Measurements from ENCODE around the gene SMTNL2.
"Not testable (repeated sequence)": the region's sequence is repeated elsewhere in the genome, so short reads cannot be mapped to it uniquely, and the experiment has no call there.

The SMTNL2 gene

DNA sequence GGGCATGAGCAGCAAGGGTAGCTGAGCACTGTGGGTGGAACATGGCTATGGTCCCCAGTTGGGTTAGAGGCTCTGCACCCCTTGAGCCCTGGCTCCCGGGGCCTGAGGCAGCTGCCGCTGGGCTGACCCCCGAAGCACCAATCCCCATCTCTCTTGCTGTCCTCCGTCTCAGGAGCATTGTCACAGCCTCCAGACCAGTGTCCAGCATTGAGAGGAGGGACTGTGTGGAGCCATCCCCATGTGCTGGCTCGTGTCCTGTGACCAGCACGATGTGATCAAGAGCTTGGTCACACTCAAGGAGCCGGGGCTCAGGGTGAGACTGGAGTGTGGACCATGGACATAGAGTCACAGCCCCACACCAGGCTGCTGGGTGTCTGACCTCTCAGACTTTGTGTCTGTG lies 2.9 kb downstream of the SMTNL2 start:
- DNase-seq = no peak

DNA sequence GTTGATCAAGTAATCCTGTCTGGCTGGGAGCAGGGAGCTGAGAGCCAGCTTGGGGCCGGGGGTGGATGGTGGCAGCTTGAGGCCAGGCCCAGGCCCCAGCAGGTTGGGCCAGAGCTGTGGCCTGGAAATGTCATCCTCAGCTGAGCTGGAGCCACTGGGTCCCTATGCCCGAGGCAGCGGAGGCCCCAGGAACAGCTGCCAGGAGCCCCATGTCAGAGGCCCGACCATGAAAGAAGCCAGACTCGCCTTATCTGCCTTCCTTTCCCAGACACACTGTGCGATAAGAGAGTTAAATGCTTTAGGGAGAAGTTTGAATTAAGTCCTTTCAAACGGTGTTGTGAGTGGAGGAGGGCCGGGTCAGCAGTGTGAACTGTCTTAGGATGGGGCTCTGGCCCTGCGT lies 3.5 kb downstream of the SMTNL2 start:
- no peak for DNase-seq

DNA sequence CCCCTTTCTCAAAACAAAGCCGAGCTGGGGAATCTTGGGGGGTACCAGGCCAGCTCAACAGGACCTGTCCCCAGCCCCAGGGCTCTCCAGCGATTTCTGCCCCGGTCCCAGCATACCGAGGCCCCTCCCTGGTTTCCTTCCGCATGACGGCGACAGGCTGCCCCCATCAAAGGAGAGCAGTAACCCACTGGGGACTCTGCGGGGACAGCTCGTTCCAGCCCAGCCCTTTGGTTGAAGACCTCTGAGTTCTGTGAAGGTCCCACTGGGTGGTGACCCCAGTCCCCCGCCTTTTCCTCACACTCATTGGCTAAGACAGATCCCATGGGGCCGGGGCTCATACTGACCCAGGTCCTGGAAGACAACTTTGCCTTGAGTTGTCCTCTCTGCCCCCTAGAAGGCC lies 4.1 kb downstream of the SMTNL2 start:
- DNase-seq = no peak

DNA sequence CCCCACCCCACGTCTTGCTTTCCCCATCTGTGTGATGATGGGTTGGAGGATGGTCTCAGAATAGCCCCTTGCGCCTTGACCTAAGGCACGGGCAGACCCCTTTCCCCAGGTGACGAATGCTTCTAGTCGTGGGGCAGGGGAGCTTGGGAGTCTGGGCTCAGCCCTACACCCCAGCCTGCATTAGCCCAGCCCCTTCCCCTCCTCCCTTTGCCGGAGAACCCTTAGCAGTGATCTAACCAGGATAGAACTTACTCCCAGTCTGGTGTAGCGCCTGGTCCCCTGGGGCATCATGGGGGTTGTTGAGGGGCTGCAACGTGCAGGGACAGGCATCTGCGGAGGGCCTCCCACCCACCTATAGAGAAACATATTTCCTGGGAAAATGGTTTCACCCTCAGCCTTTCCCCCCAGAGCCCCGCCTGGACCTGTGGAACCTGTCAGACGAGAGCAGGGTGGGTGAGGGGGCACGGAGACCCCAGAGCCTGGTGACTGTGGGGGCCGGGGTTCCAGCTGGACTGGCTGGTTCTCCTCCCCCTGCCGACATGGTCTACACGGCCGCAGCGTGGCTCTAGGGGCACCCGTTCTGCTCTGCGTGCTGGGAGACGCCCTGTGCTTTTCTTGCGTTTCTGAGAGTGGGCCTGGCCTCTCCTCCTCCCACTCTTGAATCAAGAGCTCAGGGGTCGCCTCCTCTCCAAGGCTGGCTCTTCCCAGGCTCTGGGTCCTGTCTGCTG lies 4.7 kb downstream of the SMTNL2 start:
- DNase-seq = no peak

DNA sequence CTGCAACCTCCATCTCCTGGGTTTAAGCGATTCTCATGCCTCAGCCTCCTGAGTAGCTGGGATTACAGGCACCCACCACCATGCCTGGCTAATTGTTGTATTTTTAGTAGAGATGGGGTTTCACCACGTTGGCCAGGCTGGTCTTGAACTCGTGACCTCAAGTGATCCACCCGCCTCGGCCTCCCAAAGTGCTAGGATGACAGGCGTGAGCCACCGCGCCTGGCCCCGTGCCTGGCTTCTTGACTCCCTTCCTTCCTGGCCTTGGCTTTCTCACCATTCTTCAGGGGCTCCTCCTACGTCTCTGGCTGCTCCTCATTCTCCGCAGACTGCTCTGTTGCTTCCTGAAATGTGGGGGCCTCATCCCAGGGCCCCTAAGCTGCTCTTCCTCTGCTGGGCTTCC lies 5.7 kb downstream of the SMTNL2 start:
- not testable (repeated sequence) for DNase-seq

DNA sequence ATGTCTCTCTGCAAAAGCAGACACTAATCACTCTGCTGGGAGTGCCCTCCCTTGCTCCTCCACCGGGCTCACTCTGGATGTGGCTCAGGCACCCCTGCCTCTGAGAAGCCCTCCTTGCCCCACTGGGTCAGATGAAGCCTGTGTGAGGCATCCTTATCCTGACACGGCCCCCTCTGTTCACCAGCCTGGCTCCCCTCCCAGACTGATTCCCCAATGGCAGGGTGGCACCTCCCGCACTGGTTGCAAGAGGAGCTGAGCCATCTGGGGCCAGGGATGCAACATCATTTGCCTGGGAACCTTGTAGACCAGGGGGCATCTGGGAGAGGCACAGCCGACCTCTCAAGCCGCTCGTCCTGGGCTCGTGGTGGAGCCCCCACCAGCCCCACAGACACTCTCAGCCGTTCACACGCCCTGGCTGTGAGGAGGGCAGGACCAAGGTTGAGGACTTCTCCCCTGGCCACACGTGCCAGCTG lies 6.7 kb downstream of the SMTNL2 start:
- DNase-seq = no peak

DNA sequence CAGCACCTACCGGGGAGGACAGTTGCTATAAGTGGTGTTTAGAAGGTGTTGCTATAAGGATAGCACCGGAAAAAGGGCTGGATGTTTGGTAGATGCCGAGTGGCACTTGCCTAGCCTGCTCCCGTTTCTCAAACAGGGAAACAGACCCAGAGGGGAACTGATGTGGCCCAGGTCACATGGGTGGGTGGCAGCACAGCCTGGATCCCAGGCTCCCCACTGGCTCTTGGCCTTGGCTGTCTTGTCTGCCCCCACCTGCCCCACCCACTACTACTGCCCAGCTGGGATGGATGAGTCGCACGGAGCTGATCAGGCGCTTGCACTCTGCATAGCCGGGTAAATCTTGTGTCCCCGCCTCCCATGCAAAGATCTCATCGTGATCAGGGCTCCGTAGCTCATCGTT lies 7.2 kb downstream of the SMTNL2 start:
- DNase-seq = no peak

DNA sequence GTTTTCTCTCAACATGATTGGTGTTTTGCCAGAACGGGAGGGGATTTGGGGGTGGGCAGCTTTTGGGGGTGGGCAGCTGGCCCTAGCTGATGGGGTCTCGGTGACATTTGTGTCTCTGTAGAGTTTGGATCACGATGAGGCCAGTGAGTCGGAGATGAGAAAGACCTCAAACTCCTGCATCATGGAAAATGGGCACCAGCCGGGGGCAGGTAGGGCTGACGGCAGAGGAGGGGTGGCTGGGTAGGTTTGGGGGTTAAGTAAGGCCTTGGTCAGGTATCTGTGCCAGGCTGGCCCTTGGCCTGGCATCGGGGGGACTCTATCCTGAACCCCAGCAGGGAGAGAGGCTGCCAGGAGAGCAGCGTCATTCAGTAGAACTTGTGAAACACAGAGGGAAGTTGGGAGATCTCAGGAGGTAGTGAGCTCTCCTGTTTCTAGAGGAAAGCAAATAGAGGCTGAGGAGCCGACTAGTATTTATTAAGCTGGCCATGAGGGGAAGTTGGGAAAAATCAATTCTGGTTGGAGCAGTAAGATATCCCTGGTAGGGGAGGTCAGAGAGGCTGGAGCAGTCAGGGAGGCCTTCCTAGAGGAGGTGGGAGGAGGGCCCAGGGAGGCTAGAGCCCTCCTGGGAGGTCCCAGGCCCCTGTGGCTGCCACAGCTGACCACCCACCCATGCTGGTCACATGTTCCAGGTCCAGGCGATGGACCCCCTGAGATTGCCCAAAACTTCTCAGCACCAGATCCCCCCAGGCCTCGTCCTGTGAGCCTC lies 8.1 kb downstream of the SMTNL2 start:
- no peak for DNase-seq

DNA sequence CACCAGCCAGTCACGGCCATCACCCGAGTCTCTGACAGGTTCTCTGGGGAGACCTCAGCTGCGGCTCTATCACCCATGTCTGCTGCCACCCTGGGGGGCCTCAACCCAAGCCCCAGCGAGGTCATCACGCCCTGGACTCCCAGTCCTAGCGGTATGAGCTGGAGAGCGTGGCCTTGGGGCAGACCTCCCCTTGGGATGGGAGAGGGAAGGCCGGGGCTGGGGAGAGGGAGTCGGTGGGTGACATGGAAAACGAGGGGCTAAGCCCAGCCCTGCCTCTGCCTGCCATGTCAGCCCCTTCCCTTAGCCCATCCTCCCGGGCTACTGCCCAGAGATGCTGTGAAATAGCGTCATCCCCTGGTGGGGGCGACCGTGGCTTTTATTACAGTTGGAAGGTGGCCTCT lies 8.7 kb downstream of the SMTNL2 start:
- no peak for DNase-seq

DNA sequence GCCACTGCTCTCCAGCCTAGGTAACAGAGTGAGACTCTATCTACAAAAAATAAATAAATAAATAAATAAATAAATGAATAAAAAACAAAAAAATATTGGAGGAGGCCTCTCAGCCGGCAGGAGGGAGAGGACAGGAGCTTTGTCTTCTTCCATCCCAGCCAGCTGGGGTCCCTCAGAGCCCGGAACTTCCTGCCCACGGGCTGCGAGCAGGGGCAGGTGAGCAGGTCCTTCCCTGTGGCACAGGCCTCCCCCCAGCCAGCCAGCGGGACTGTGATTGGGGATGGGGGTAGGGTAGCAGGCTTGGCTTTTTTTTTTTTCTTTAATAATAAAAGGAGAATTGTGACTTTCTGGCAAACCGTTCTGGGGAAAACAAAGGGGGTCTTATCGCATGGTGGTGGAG lies 10.1 kb downstream of the SMTNL2 start:
- DNase-seq = no peak

DNA sequence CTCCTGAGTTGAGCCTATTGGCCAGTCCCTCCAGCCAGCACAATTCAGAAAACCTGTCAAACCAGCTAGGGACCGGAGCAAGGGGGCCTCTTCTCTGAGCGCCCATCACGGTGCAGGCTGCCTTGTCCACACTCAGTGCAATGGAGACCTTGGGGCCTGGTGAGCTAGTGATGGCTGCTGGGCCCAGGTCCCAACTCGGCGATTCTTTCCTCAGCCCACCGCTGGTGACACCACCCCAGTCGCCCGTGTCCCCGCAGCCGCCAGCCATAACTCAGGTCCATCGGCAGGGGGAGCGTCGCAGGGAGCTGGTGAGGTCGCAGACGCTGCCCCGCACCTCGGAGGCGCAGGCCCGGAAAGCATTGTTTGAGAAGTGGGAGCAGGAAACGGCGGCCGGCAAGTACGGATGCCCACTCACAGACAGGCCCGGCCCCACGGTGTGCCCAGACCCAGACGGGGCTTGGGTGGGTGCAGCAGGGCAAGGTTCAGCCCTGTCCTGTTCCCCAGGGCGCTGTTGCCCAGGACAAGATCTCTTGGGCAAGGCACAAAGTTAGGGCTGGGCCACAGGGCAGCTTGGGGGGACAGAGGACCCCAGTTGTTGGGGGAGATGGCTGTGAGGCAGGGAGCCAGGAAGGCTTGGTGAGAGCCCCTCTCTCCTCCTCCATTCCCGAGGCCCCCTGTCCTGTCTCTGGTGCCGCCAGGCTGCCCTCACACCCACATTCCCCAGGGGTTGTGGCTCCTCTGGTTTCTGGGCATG lies 10.8 kb downstream of the SMTNL2 start:
- no peak for DNase-seq

DNA sequence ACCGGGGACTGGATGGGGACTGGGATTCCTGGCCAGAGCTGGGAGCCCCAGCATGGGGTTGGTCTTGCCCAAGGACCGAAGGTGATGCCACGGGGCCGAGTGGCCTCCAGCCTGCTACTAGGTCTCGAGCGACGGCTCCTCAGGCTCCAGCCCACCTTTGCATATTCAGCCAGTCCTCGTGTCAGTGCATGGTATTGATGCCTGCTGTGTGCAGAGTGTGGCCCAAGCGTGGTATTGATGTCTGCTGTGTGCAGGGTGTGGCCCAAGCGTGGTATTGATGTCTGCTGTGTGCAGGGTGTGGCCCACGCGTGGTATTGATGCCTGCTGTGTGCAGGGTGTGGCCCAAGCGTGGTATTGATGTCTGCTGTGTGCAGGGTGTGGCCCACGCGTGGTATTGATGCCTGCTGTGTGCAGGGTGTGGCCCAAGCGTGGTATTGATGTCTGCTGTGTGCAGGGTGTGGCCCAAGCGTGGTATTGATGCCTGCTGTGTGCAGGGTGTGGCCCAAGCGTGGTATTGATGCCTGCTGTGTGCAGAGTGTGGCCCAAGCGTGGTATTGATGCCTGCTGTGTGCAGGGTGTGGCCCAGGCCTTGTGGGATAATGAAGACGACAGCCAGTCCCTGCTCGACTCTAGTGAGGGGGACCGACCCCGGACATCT lies 11.5 kb downstream of the SMTNL2 start:
- not testable (repeated sequence) for DNase-seq

DNA sequence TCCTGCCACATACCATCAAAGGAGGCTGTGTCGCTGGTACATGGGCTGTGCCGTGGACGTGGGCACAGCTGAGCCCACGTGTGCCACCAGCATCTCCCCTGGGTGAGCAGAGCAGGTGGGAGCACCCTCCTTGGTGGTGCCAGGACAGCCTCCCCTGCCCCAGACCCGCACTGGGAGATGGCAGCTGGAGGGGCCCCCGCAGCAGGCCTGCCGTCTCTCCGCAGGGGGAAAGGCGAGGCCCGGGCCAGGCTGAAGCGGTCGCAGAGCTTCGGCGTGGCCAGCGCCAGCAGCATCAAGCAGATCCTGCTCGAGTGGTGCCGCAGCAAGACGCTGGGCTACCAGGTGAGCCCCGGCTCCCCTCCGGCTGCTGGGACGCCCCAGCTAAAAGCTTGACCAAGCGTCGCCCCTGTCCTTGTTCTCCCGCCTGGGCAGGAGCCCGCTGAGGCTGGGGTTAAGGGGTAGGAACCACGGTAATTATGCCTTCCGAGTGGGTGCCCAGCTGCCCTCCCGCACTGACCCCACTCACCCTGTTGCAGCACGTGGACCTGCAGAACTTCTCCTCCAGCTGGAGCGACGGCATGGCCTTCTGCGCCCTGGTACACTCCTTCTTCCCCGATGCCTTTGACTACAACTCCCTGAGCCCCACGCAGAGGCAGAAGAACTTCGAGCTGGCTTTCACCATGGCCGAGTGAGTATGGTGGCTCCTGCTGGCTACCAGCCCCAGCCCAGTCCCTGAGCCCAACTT lies 12.5 kb downstream of the SMTNL2 start:
- no peak for DNase-seq

DNA sequence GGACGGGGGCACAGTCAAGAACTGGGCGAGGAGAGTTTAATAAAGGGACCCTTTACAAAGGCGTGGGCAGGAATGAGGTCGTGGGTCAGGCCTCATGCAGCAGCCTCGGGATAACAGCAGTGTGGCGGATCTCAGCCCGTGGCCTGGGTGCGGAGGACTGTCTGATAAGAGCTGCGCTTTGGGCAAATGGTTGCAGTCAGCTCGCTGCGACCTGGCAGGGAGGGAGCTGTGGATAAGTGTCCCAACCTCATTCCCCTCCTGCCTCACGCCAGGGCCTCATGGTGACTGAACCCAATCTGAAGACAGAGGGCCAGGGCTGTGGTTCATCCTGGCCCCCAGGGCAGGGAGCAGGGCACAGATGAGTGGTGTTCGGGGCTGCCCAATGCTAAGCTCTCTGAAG lies 13.6 kb downstream of the SMTNL2 start:
- no peak for DNase-seq

DNA sequence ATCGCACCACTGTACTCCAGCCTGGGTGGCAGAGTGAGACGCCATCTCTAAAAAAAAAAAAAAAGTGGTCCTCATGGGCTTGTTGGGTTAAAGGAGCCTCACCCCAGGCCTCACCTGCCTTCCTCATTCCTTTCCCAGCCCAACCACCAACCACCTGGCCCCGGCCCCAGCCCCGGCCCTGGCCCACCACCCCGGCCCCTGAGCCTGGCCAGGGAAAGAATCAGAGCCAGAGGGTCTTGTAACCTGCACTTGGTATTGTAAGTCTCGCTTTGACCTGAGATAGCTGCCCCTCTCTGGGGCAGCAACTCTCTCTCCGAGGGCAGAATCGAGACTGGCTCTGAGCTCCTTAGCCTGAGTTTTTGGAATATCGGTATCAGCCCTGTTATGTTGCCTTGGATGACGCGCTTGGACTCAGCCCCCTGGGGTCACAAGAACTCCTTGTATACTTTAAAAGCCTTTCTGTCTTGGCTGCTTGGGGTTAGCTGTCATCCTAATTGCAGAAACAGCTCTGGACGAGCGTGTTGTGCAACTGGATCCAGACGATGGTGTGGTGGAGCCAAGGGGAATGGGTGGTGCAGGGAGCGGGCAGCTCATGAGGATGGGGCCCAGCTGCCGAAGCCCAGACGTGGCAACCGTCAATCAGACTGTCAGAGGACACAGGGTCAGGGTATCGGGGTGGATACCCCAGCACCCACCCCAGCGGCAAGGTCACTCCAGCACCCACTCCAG lies 14.6 kb downstream of the SMTNL2 start:
- no peak for DNase-seq

DNA sequence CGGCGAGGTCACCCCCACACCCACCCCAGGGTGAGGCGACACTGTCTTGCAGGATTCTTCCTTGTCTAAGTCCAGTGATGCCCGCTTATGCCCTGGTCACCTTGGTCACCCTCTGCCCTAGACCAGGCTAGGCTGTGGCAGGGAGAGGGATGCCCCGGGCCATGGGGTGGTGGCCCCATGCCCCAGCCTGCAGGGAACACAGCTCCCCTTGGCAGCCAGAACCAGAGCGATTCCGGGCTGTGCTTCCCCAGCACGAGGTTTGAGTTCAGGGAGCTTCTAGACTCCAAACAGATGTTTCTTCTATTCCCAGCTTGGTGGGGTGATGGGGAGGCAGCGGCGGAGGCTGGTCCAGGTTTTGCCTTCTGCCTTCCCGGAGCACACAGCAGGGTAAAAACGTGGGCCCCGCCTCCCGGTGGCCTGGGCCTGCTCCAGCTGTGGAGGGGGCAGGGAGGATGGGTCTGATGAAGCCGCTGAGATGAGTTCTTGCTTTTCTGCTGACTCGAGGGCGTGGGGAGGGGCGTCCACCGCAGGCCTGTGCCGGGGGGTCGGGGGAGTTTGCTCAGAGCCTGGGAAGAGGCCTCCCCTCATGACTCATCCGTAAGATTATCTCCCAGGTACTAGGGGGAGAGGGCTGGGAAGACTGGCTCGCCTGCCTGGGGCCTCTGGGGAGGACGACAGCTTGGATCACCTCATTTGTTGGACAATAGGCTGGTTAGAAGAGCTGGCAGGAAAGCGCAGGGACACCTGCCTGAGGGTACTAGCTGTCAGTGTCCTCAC lies 15.4 kb downstream of the SMTNL2 start:
- no peak for DNase-seq

DNA sequence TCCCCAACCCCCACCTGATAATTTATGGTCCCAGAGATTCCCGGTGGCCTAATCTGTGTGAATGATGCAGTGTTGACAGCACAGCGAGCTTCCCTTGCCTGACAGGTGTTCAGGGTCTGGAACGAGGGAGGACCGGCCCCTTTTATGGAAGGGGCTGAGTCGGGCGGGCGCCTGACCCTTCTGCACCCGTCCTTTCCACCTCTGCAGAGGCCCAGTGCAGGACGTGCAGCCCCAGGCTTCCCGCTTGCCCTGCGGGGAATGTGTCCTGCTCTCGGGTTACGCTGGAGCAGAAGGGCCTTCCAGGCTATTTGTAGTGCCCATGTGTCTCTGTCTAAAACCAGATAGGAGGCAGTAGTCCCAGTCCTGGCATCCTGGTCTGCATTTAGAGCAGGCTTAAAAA lies 16.2 kb downstream of the SMTNL2 start:
- no peak for DNase-seq

DNA sequence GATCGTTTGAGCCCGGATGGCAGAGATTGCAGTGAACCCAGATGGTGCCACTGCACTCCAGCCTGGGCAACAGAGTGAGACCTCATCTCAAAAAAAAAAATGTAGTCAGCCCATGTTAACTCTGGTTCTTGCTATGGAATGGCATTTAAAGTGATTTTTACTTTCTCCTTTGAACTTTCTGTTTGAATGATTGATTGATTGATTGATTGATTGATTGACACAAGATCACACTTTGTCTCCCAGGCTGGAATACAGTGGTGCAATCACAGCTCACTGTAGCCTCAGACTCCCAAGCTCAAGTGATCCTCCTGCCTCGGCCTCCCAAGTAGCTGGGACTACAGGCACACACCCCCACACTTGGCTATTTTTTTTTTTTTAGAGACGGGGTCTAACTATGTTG lies 17.0 kb downstream of the SMTNL2 start:
- DNase-seq = no peak

DNA sequence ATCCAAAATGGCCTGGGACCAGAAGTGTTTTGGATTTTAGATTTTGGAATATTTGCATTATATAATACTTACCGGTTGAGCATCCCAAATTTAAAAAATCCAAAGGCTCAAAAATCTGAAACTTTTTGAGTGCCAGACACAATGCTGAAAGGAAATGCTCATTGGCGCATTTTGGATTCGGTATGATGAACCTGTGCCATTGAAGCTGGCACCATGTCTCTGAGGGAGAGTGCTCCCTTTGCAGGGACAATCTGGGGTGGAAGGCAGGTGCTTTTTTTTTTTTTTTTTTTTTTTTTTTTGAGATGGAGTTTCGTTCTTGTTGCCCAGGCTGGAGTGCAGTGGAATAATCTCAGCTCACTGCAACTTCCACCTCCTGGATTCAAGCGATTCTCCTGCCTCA lies 17.7 kb downstream of the SMTNL2 start:
- no peak for DNase-seq

DNA sequence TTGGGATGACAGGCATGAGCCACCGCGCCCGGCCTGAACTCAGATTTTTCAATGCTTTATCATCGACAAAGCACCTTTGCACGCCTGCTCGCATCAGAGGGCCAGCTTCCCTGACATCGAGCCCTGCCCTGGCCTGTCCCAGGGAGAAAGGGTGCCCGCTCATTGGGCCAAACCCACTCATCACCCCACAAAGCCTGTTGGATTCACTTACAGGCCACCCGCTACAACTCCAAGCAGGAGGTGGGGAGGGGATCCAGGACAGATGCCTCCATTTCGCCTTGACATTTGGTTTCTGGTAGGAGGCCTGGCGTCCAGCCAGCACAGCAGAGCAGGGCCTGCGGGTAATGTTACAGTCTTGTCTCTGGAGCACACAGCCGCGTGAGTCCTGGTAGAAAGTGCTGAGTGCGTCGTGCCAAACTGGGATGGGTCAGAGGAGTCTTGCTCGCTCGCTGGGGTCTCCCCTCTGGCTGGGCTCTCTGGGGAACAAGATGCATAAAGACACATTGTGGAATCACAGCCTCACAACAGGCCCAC lies 19.8 kb downstream of the SMTNL2 start:
- peak; percentile 88 for DNase-seq

DNA sequence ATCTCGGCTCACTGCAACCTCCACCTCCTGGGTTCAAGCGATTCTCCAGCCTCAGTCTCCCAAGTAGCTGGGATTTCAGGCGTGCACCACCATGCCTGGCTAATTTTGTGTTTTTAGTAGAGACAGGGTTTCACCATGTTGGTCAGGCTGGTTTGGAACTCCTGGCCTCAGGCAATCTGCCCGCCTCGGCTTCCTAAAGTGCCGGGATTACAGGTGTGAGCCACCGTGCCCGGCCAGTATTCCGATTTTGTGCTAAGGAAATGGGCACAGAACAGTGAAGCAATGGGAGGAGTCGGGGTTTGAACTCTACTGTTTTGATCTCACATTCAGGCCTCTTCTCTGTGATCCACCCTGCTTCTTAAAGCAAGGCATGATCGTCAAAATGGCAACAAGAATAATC lies 20.4 kb downstream of the SMTNL2 start:
- DNase-seq = not testable (repeated sequence)
